ENCODE measurements around the gene FAM20A.

- TF ChIP-seq EZH2 (IDR thresholded peaks at IDR 0.05; ENCODE audit: low read depth): no peak
- TF ChIP-seq, protein P1, sequence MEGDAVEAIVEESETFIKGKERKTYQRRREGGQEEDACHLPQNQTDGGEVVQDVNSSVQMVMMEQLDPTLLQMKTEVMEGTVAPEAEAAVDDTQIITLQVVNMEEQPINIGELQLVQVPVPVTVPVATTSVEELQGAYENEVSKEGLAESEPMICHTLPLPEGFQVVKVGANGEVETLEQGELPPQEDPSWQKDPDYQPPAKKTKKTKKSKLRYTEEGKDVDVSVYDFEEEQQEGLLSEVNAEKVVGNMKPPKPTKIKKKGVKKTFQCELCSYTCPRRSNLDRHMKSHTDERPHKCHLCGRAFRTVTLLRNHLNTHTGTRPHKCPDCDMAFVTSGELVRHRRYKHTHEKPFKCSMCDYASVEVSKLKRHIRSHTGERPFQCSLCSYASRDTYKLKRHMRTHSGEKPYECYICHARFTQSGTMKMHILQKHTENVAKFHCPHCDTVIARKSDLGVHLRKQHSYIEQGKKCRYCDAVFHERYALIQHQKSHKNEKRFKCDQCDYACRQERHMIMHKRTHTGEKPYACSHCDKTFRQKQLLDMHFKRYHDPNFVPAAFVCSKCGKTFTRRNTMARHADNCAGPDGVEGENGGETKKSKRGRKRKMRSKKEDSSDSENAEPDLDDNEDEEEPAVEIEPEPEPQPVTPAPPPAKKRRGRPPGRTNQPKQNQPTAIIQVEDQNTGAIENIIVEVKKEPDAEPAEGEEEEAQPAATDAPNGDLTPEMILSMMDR (conservative IDR thresholded peaks at IDR 0.05): no peak
Measured at GRCh38 chr17:68495081-68495480, 106.1 kb downstream of the FAM20A start.

All from PC-9 (cell line).